Loucy (cell line): ENCODE data around the gene BET1.

ENCODE experiments used
- H2AFZ ChIP-seq: fragments of 200-600 bp; sonication (generic); 2 replicates; pipeline ENCODE4 v1.6.0; 2016; ENCODE audit warnings: antibody characterized with exemption, mild to moderate bottlenecking, low read length, moderate library complexity
- H3F3A ChIP-seq: fragments of 200-600 bp; 2 replicates; pipeline ENCODE4 v1.6.0; 2016; ENCODE audit warnings: antibody characterized with exemption, low read depth, mild to moderate bottlenecking
- H3K27me3 ChIP-seq: fragments of 200-600 bp; sonication (generic); 2 replicates; pipeline ENCODE4 v1.6.1; 2014; ENCODE audit warnings: low read length, mild to moderate bottlenecking; ENCODE audit not compliant: insufficient read depth, poor library complexity, severe bottlenecking
- H3K36me3 ChIP-seq: fragments of 200-600 bp; sonication (generic); 2 replicates; pipeline ENCODE4 v1.6.1; 2016; ENCODE audit warnings: low read length; ENCODE audit not compliant: insufficient read depth
- H3K4me1 ChIP-seq: fragments of 200-600 bp; sonication (generic); 2 replicates; pipeline ENCODE4 v1.5.1; 2014; ENCODE audit warnings: low read length, mild to moderate bottlenecking; ENCODE audit not compliant: insufficient read depth, poor library complexity, severe bottlenecking
- H3K4me2 ChIP-seq: fragments of 200-600 bp; sonication (generic); 2 replicates; pipeline ENCODE4 v1.6.0; 2014; ENCODE audit warnings: antibody characterized with exemption, low read length, low read depth, mild to moderate bottlenecking; ENCODE audit not compliant: poor library complexity, severe bottlenecking
- H3K4me3 ChIP-seq: fragments of 200-600 bp; sonication (generic); 2 replicates; pipeline ENCODE4 v1.5.1; 2014; ENCODE audit warnings: low read length, mild to moderate bottlenecking, mixed read lengths; ENCODE audit not compliant: poor library complexity, severe bottlenecking
- H3K79me2 ChIP-seq: fragments of 200-600 bp; sonication (generic); 2 replicates; pipeline ENCODE4 v1.6.1; 2014; ENCODE audit warnings: low read length; ENCODE audit not compliant: insufficient read depth
- H3K9ac ChIP-seq: fragments of 200-600 bp; sonication (generic); 2 replicates; pipeline ENCODE4 v1.6.0; 2014; ENCODE audit warnings: mild to moderate bottlenecking, low read depth, low read length, moderate library complexity; ENCODE audit not compliant: poor library complexity, severe bottlenecking
- H3K9me2 ChIP-seq: fragments of 200-600 bp; sonication (generic); replicated peaks from 2 replicates; pipeline ENCODE4 v1.6.1; 2016; ENCODE audit warnings: low read depth, low read length, mixed read lengths
- H3K9me3 ChIP-seq: fragments of 200-600 bp; sonication (generic); 2 replicates; pipeline ENCODE4 v1.6.1; 2014; ENCODE audit warnings: mild to moderate bottlenecking, antibody characterized with exemption, low read length, low read depth; ENCODE audit not compliant: insufficient read depth
- H4K20me1 ChIP-seq: fragments of 200-600 bp; sonication (generic); 2 replicates; pipeline ENCODE4 v1.6.0; 2014; ENCODE audit warnings: antibody characterized with exemption, low read length, mild to moderate bottlenecking; ENCODE audit not compliant: insufficient read depth, poor library complexity, severe bottlenecking
- CTCF ChIP-seq: fragments of 200-600 bp; sonication (generic); conservative IDR thresholded peaks from 2 replicates; pipeline ENCODE4 v1.5.1; 2014; ENCODE audit warnings: mild to moderate bottlenecking, antibody characterized with exemption, low read length
- EZH2phosphoT487 ChIP-seq: fragments of 200-600 bp; IDR thresholded peaks from 2 replicates; pipeline ENCODE4 v1.6.1; 2018; ENCODE audit warnings: antibody characterized with exemption, mild to moderate bottlenecking, moderate library complexity, borderline replicate concordance

The BET1 gene

GRCh38 chr7:93945756-93946535, 58.2 kb downstream of the BET1 start:
- Histone ChIP-seq H3K9ac (no peak overlapping the region), H3K4me2 (no peak overlapping the region)
- TF ChIP-seq EZH2phosphoT487 (no peak), CTCF (no peak)

GRCh38 chr7:93945083-93945482, 59.1 kb downstream of the BET1 start:
- Histone ChIP-seq H3K27me3 (no peaks in the 10 kb centered on the region), H3K9ac (no peak overlapping the region), H3K4me1 (peaks cover 15% of the 10 kb centered on the region), H2AFZ (no peak overlapping the region), H3K4me2 (no peak overlapping the region), H3K79me2 (no peaks in the 10 kb centered on the region), H3K36me3 (no peaks in the 10 kb centered on the region), H3K4me3 (no peak overlapping the region), H3K9me2 (no peaks in the 10 kb centered on the region), H3F3A (no peaks in the 10 kb centered on the region), H3K9me3 (no peaks in the 10 kb centered on the region), H4K20me1 (no peaks in the 10 kb centered on the region)
- TF ChIP-seq CTCF, result no peak
- no peak for TF ChIP-seq EZH2phosphoT487

More at GRCh38 chr7:93945756-93946535, 58.2 kb downstream of the BET1 start:
- no peaks in the 10 kb centered on the region for H4K20me1 ChIP-seq
- no peaks in the 10 kb centered on the region for H3K79me2 ChIP-seq
- no peak overlapping the region for H3K4me3 ChIP-seq
- no peaks in the 10 kb centered on the region for H3K27me3 ChIP-seq
- no peaks in the 10 kb centered on the region for H3K36me3 ChIP-seq
- H2AFZ ChIP-seq, result no peak overlapping the region
- H3F3A ChIP-seq, result no peaks in the 10 kb centered on the region
- no peaks in the 10 kb centered on the region for H3K9me3 ChIP-seq
- peaks cover 15% of the 10 kb centered on the region for H3K4me1 ChIP-seq
- H3K9me2 ChIP-seq, result no peaks in the 10 kb centered on the region

- Histone ChIP-seq H2AFZ (no peak overlapping the region), H3K9ac (no peak overlapping the region), H3K4me3 (no peak overlapping the region), H3K27me3 (no peaks in the 10 kb centered on the region), H3K4me2 (peak overlapping the region; percentile 20), H3K4me1 (peaks cover 15% of the 10 kb centered on the region), H4K20me1 (no peaks in the 10 kb centered on the region), H3K9me3 (no peaks in the 10 kb centered on the region), H3F3A (no peaks in the 10 kb centered on the region), H3K79me2 (no peaks in the 10 kb centered on the region), H3K36me3 (no peaks in the 10 kb centered on the region), H3K9me2 (no peaks in the 10 kb centered on the region)
- no peak for TF ChIP-seq CTCF
- TF ChIP-seq EZH2phosphoT487, result no peak
These were observed 59.5 kb downstream of the BET1 start for GRCh38 chr7:93944673-93945072.
